Hepatocyte (in vitro differentiated cells): ENCODE data around the gene GAL.

Source experiments
- CTCF ChIP-seq: fragments of 200-600 bp; sonication (generic); IDR thresholded peaks from 2 replicates; pipeline ENCODE4 v1.5.1; 2016; ENCODE audit warnings: antibody characterized with exemption, mild to moderate bottlenecking; ENCODE audit not compliant: poor library complexity
- EZH2 ChIP-seq: fragments of 200-600 bp; sonication (generic); IDR thresholded peaks from 2 replicates; pipeline ENCODE4 v1.6.1; 2016; ENCODE audit warnings: antibody characterized with exemption, mild to moderate bottlenecking, borderline replicate concordance

- TF ChIP-seq CTCF (no peak), EZH2 (no peak)
Measured at GRCh38 chr11:68693484-68693882, 9.1 kb downstream of the GAL start.
